HepG2 (cell line): ENCODE measurements around the gene CDKN2A. TPM values are rescaled to one million over a fixed set of nuclear protein-coding genes. Genes with fewer than 3 reads are reported as not detected.

Experiments
- ATAC-seq: fragments of 200-7000 bp; cut with Tn5 transposase; 3 replicates; pipeline ENCODE4 v1.9.1; 2020; ENCODE audit warnings: mild to moderate bottlenecking, moderate library complexity
- BruUV-seq: library from RNA; stranded (reverse); fragments of 400-500 nt; replicated peaks from 2 replicates; lab custom pipeline; 2021; lab: Mats Ljungman, UMichigan
- CTCF ChIA-PET: fragments of 300-600 bp; formaldehyde crosslinking; extraction: SDS; loops from one replicate; lab custom pipeline; 2021; ENCODE audit warnings: low total read pairs, inconsistent platforms, low intra/inter-chr PET ratio; lab: Yijun Ruan, JAX
- POLR2A ChIA-PET: fragments of 350-600 bp; sonication (Branson Sonifier 250); formaldehyde crosslinking; loops from one replicate; lab custom pipeline; 2020; ENCODE audit warnings: antibody characterized with exemption, inconsistent platforms; lab: Yijun Ruan, JAX
- DNase-seq: peaks from one replicate; pipeline ENCODE4 v3.0.0-alpha.2; 2015; ENCODE audit warnings: low spot score
- FAIRE-seq: peaks from 3 replicates; lab custom pipeline; 2011; peaks lifted over from hg19 to GRCh38; lab: Jason Lieb, UNC
- H2AFZ ChIP-seq: one replicate; pipeline ENCODE4 v1.6.1; 2011; ENCODE audit warnings: low read length, inconsistent platforms
- H3K27ac ChIP-seq: fragments of 300-600 bp; 3 replicates; pipeline ENCODE4 v1.8.0; 2011; ENCODE audit warnings: mixed run types, mild to moderate bottlenecking, mixed read lengths, low read length, inconsistent platforms; ENCODE audit not compliant: insufficient read depth; ENCODE audit errors: extremely low read length
- H3K27me3 ChIP-seq, 2 experiments: fragments of 200-600 bp in 1 of 2; 2 replicates in 1 of 2; 3 replicates in 1 of 2; pipeline versions ENCODE4 v1.6.0 to v1.8.0; 2011; ENCODE audit warnings: low read length in 2 of 2, mild to moderate bottlenecking in 2 of 2, moderate library complexity in 2 of 2, inconsistent platforms in 1 of 2; ENCODE audit not compliant: insufficient read depth in 2 of 2, control insufficient read depth in 1 of 2
- H3K36me3 ChIP-seq, 2 experiments: fragments of 200-600 bp in 1 of 2; replicated peaks in 1 of 2; 2 replicates in 1 of 2; 3 replicates in 1 of 2; pipeline versions ENCODE4 v1.5.1 to v1.8.0; 2011; ENCODE audit warnings: low read length in 2 of 2, inconsistent platforms in 1 of 2; ENCODE audit not compliant: insufficient read depth in 2 of 2, control insufficient read depth in 1 of 2
- H3K4me1 ChIP-seq: 2 replicates; pipeline ENCODE4 v1.5.1; 2012; ENCODE audit warnings: low read length, inconsistent platforms; ENCODE audit not compliant: insufficient read depth
- H3K4me2 ChIP-seq: 2 replicates; pipeline ENCODE4 v1.6.0; 2011; ENCODE audit warnings: low read depth, low read length, inconsistent platforms
- H3K4me3 ChIP-seq, 3 experiments: fragments of 200-600 bp in 1 of 3; sonication (generic), shearing (Covaris generic) in 1 of 3; replicated peaks in 1 of 3; 2 replicates each; pipeline ENCODE4 v1.5.1; 2011 to 2016; ENCODE audit warnings: low read length in 3 of 3, inconsistent platforms in 2 of 3, low read depth in 2 of 3, mild to moderate bottlenecking in 2 of 3, control low read depth in 1 of 3, mixed read lengths in 1 of 3; ENCODE audit not compliant: insufficient read depth in 1 of 3
- H3K79me2 ChIP-seq: one replicate; pipeline ENCODE4 v1.6.1; 2011; ENCODE audit warnings: low read length, inconsistent platforms; ENCODE audit not compliant: insufficient read depth
- H3K9ac ChIP-seq: 2 replicates; pipeline ENCODE4 v1.6.0; 2011; ENCODE audit warnings: mild to moderate bottlenecking, low read depth, low read length, inconsistent platforms; ENCODE audit not compliant: insufficient read depth
- H3K9me3 ChIP-seq: 2 replicates; pipeline ENCODE4 v1.5.1; 2012; ENCODE audit warnings: mild to moderate bottlenecking, low read length
- H4K20me1 ChIP-seq: 2 replicates; pipeline ENCODE4 v1.6.0; 2011; ENCODE audit warnings: inconsistent platforms, mild to moderate bottlenecking, low read length, moderate library complexity; ENCODE audit not compliant: insufficient read depth
- CEBPG ChIP-seq: IDR thresholded peaks from 2 replicates; pipeline ENCODE4 v1.6.1; 2016
- DMTF1 ChIP-seq: sonication (generic); formaldehyde crosslinking; IDR thresholded peaks from 2 replicates; pipeline ENCODE4 v1.4.0; 2020; ENCODE audit warnings: mild to moderate bottlenecking, missing genetic modification reagents
- MLLT10 ChIP-seq: sonication (generic); formaldehyde crosslinking; IDR thresholded peaks from 2 replicates; pipeline ENCODE4 v1.4.0; 2020; ENCODE audit warnings: missing genetic modification reagents
- WGBS: methylation state at CpG from one replicate; pipeline ENCODE4 v1.1.6; 2017; ENCODE audit warnings: low lambda C conversion rate; 5-methylcytosine and 5-hydroxymethylcytosine counted together
- in situ Hi-C: cut with HindIII; loops from 2 replicates; pipeline ENCODE4 v1.10.0; 2017; ENCODE audit warnings: low pct_unique_long_range_greater_than_20kb; ENCODE audit not compliant: extremely low pct_ligation_motif_present
- intact Hi-C: fragments of 100-400 bp; cut with micrococcal nuclease; formaldehyde crosslinking; loops from one replicate; pipeline ENCODE4 v1.10.0; 2022; ENCODE audit not compliant: unreplicated experiment
- polyA plus RNA-seq, 8 experiments: library from polyadenylated mRNA; depleted of rRNA in 3 of 8; stranded (reverse) in 7 of 8; unstranded in 1 of 8; fragments of >200 nt; fragmentation: Illumina TruSeq in 4 of 8; extraction: Trizol in 4 of 8; gene quantifications; 2 replicates each; pipeline versions ENCODE4 v1.2.1 to v1.2.3, GENCODE V29; 2011 to 2016; ENCODE audit warnings: low read depth in 4 of 8, missing spikeins in 1 of 8, mixed read lengths in 1 of 8; ENCODE audit not compliant: insufficient read depth in 1 of 8
- total RNA-seq, 5 experiments: library from RNA; depleted of rRNA; stranded (reverse); fragments of >200 nt; fragmentation: Illumina TruSeq; extraction: Trizol; gene quantifications; 2 replicates each; pipeline ENCODE4 v1.2.3, GENCODE V29; 2016; ENCODE audit warnings: low read depth in 1 of 5

The CDKN2A gene
- total and polyA plus RNA-seq, 2 of the 13 experiments (the other 11 are each of a cell fraction or from before 2014, with no cell fraction given), result 4.2 to 4.8 TPM

DNA sequence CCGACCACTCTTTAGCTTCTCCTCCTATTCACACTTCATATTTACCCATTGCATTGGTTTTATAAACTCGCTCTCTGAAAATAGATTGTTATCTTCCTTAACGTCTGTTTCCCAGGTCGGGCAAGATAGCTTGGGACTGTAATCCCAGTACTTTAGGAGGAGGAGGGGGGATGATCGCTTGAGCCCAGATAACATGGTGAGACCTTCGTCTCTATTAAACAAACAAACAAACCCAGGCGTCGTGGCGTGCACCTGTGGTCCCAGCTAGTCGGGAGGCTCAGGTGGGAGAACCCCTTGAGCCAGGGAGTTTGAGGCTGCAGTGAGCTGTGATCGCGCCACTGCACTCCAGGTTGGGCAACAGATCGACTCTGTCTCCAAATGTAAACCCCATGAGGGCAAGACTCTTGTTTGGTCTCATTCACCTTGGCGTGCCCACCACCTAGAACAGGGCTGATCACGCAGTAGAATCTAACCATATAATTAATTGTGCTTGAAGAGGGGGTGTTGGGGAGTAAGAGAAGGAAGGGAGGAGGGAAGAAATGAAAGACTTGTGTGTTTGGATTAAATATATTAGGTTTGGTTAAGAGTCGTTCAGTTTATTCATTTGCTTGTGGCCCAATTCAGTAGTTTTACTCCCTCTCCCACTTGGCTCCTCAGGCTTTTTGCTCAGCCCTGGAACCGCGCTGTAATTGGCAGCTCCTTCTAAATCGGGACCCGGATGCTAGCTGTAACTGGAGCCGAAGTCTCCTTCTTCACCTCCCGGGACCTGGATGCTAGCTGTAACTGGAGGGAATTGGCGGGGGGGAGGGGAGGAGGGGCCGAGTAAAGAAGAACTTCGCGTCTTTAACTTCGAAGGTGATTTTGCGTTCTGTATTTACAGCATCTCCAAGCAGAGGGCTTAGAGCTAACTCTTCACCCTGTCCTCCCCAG, 24.9 kb downstream of the CDKN2A start:
- no peak for DNase-seq
- H3K9ac ChIP-seq, result no peak overlapping the region
- H3K27ac ChIP-seq, result no peak overlapping the region
- H3K4me3 ChIP-seq, result no peak overlapping the region
- 61% methylated on average over 28 of the region's 28 CpGs for WGBS
- no TSS peak for BruUV-seq
- H3K4me1 ChIP-seq, result peaks cover 16% of the 10 kb centered on the region
- H3K79me2 ChIP-seq, result no peaks in the 10 kb centered on the region
- H4K20me1 ChIP-seq, result no peaks in the 10 kb centered on the region
- no peak for TF ChIP-seq DMTF1
- TF ChIP-seq, all 625 proteins: peak for 0
- ChIA-PET CTCF (no interaction called here), POLR2A (no interaction called here)
- in situ Hi-C loops, result no loop called here
- Histone ChIP-seq H3K9me3 (no peaks in the 10 kb centered on the region), H2AFZ (no peak overlapping the region), H3K36me3 (no peaks in the 10 kb centered on the region), H3K27me3 (peaks cover 5 to 36% of the 10 kb centered on the region in 2 experiments; a peak in 3 of 5 replicates), H3K4me2 (no peak overlapping the region)
- intact Hi-C loops, result no loop called here
- no peak for FAIRE-seq
- ATAC-seq, result no peak

DNA sequence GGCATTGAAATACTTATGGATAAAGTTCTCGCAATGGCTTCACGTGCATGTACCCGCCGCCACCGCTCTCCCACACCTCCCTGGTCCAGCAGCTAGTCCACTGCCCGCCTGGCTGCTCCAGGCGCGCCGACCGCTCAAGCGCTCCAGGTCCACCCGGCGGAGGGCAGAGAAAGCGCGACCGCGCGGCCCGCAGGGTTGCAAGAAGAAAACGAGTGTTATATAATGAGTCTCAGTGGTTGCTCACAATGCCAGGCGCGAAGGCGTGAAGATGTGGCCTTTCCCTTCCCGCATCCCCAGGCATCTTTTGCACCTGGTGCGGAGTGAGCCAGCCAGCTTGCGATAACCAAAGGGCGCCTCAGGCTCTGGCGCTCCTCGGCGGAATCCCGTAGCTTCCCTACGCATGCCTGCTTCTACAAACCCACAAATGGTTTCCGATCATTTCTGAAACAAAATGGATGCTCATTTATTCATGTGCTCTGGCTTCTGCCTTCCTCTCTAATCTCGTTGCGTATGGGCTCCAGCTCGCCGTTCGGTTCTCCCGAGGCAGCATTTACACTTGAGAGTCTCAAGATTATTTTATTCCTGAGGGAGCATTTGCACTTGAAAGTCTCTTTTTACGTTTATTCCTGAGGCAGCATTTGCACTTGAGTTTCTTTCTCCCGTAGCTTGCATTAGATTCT, 25.7 kb downstream of the CDKN2A start:
- BruUV-seq, result no TSS peak
- H3K4me3 ChIP-seq, result no peak overlapping the region
- ATAC-seq, result no peak
- H3K4me1 ChIP-seq, result peaks cover 12% of the 10 kb centered on the region
- in situ Hi-C loops (no loop called here), intact Hi-C loops (no loop called here)
- H2AFZ ChIP-seq, result no peak overlapping the region
- H3K27ac ChIP-seq, result no peak overlapping the region
- peaks cover 5 to 28% of the 10 kb centered on the region in 2 experiments; a peak in 3 of 5 replicates for H3K27me3 ChIP-seq
- no peaks in the 10 kb centered on the region for H4K20me1 ChIP-seq
- CTCF ChIA-PET, result no interaction called here
- H3K4me2 ChIP-seq, result no peak overlapping the region
- POLR2A ChIA-PET, result no interaction called here
- 88% methylated on average over 34 of the region's 41 CpGs for WGBS
- no peak overlapping the region for H3K9ac ChIP-seq
- H3K79me2 ChIP-seq, result no peaks in the 10 kb centered on the region
- no peak for DNase-seq
- H3K9me3 ChIP-seq, result no peaks in the 10 kb centered on the region
- no peak for FAIRE-seq
- TF ChIP-seq MLLT10 (CRISPR knock-in tag), result no peak
- no peak for TF ChIP-seq CEBPG (CRISPR knock-in tag)
- H3K36me3 ChIP-seq, result no peaks in the 10 kb centered on the region
